C4-2B (cell line): ENCODE measurements around the gene UQCRHL.

Source experiments
- ZFX ChIP-seq: fragments of 450-650 bp; IDR thresholded peaks from 2 replicates; pipeline ENCODE4 v1.6.1; 2017
- TF ChIP-seq, protein P1 (sequence below): fragments of 450-650 bp; conservative IDR thresholded peaks from 2 replicates; pipeline ENCODE4 v1.5.1; 2017; ENCODE audit warnings: mild to moderate bottlenecking

DNA sequence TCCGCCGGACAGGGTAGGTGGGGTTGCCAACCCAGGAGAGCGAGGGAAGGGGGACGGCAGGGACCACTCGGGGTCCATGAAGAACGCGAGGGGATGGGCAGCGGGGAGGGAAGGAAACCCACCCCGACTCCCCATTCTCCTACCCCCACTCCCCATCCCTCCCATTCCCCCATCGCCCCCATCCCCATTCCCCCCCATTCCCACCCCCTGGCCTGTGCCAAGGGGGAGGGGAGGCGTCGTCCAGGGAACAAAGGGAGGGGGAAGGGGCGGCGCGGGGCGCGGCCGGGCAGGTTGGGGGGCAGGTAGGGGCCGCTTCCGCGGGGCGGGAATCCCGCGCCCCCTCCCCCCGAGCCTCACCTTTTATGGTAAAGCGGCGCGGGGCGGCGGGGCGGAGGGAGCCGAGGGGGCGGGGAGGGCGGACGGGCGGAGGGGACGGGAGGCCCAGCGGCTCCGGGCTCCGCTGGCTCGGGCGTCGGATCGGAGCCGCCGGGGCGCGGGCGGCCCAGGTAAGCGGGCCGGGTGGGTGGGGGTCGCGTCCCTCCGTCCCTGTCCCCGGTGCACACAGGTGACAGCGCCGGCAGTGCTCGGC lies 49.0 kb downstream of the UQCRHL start, which contains the start of gene FBLIM1:
- TF ChIP-seq, protein P1, sequence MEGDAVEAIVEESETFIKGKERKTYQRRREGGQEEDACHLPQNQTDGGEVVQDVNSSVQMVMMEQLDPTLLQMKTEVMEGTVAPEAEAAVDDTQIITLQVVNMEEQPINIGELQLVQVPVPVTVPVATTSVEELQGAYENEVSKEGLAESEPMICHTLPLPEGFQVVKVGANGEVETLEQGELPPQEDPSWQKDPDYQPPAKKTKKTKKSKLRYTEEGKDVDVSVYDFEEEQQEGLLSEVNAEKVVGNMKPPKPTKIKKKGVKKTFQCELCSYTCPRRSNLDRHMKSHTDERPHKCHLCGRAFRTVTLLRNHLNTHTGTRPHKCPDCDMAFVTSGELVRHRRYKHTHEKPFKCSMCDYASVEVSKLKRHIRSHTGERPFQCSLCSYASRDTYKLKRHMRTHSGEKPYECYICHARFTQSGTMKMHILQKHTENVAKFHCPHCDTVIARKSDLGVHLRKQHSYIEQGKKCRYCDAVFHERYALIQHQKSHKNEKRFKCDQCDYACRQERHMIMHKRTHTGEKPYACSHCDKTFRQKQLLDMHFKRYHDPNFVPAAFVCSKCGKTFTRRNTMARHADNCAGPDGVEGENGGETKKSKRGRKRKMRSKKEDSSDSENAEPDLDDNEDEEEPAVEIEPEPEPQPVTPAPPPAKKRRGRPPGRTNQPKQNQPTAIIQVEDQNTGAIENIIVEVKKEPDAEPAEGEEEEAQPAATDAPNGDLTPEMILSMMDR, result no peak
- TF ChIP-seq ZFX, result no peak
